T-helper 1 cell (primary cell): ENCODE data around the gene ZNRD2.

ENCODE experiments used
- DNase-seq, 5 donors: peaks; one replicate each; pipeline ENCODE4 v3.0.0-alpha.2; 2012 to 2020

Gene ZNRD2

GRCh38 chr11:65538232-65538914, 31.9 kb upstream of the ZNRD2 start:
- no peak for DNase-seq

- DNase-seq: no peak
Observed at GRCh38 chr11:65538915-65539743, 31.1 kb upstream of the ZNRD2 start.

GRCh38 chr11:65539744-65540289, 30.5 kb upstream of the ZNRD2 start:
- DNase-seq: peak in 1 of 5 donors; percentile 77

GRCh38 chr11:65540290-65541092, 29.8 kb upstream of the ZNRD2 start:
- DNase-seq: peak; percentile 73 to 90 (median 85)

- no peak for DNase-seq
Observed at GRCh38 chr11:65541093-65541982, 28.9 kb upstream of the ZNRD2 start.

GRCh38 chr11:65542738-65543390, 27.4 kb upstream of the ZNRD2 start:
- no peak for DNase-seq

GRCh38 chr11:65545853-65546216, 24.4 kb upstream of the ZNRD2 start:
- DNase-seq: no peak

GRCh38 chr11:65546217-65546958, 23.9 kb upstream of the ZNRD2 start:
- peak; percentile 94 to 99 (median 97) for DNase-seq

- peak in 2 of 5 donors; percentile 27 to 54 for DNase-seq
Observed at GRCh38 chr11:65547446-65548125, 22.7 kb upstream of the ZNRD2 start.

- DNase-seq: no peak
Observed at GRCh38 chr11:65548395-65548794, 21.9 kb upstream of the ZNRD2 start.

GRCh38 chr11:65549096-65549495, 21.2 kb upstream of the ZNRD2 start:
- DNase-seq: no peak

GRCh38 chr11:65551572-65552387, 18.5 kb upstream of the ZNRD2 start:
- peak in 4 of 5 donors; percentile 41 to 72 (median 55) for DNase-seq

GRCh38 chr11:65552388-65552951, 17.8 kb upstream of the ZNRD2 start:
- DNase-seq: no peak

GRCh38 chr11:65553301-65554001, 16.8 kb upstream of the ZNRD2 start:
- DNase-seq: peak; percentile 44 to 88 (median 75)

GRCh38 chr11:65554057-65554818, 16.0 kb upstream of the ZNRD2 start:
- no peak for DNase-seq

- DNase-seq: no peak
Observed at GRCh38 chr11:65554842-65555430, 15.3 kb upstream of the ZNRD2 start.

GRCh38 chr11:65555693-65556231, 14.5 kb upstream of the ZNRD2 start:
- DNase-seq: no peak
